GM21360 (cell line): Measurements from ENCODE around the gene GDAP2.
"Not testable (repeated sequence)": the region's sequence is repeated elsewhere in the genome, so short reads cannot be mapped to it uniquely, and the experiment has no call there.

Experiments
- ATAC-seq: cut with Tn5 transposase; IDR thresholded peaks from one replicate; pipeline ENCODE4 v1.9.1; 2021; ENCODE audit warnings: mild to moderate bottlenecking, moderate library complexity; ENCODE audit not compliant: unreplicated experiment

The GDAP2 gene, protein sequence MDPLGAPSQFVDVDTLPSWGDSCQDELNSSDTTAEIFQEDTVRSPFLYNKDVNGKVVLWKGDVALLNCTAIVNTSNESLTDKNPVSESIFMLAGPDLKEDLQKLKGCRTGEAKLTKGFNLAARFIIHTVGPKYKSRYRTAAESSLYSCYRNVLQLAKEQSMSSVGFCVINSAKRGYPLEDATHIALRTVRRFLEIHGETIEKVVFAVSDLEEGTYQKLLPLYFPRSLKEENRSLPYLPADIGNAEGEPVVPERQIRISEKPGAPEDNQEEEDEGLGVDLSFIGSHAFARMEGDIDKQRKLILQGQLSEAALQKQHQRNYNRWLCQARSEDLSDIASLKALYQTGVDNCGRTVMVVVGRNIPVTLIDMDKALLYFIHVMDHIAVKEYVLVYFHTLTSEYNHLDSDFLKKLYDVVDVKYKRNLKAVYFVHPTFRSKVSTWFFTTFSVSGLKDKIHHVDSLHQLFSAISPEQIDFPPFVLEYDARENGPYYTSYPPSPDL

DNA sequence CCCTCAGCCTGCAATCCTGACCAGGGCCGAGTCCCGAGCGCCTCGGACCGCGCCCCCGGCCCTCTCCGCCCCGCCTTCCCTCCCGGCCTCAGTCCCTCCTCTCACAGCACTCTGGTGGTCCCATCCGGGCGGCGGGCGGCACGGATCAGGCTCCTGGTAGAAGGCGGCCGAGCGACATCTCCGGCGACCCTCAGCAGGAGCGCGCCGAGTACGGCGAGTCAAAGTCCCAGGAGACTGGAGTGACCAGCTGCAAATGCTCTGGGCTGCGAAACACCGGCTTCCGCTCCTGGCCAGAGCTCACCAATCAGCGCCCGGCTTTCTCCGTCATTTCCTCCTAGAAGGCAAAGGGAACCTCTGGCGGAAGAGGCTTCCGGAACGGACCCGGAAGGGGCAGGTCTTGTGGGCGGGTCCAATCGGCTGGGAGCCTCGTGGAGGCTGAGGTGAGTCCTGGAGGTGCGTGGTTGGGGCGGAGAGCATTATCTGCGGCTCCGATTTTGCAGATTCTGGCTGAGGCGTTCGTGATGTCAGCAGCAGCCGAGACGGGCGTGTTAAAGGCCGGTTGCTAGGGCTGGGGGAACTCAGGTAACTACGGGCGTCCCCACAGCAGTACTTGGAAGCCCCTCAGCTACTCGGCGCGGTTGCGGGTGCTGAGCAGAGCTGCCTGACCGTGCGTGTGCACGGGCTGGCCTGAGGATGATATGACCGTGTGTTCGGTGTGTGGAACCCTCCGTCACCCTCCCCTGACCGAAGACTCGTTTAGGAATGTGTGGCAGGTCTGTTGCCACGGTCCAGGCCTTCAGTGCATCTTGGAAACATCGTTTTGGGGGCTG lies at the start of gene GDAP2, which contains the start of gene WDR3:
Gene GDAP2, minus strand, starts transcription at position 279 of the 830 bp plus-strand sequence. CDS start 9,264 bp downstream, outside the sequence.
Gene WDR3, plus strand, starts transcription at position 397 of the 830 bp plus-strand sequence. CDS start 3,581 bp downstream, outside the sequence.
- ATAC-seq: peak; percentile 92

DNA sequence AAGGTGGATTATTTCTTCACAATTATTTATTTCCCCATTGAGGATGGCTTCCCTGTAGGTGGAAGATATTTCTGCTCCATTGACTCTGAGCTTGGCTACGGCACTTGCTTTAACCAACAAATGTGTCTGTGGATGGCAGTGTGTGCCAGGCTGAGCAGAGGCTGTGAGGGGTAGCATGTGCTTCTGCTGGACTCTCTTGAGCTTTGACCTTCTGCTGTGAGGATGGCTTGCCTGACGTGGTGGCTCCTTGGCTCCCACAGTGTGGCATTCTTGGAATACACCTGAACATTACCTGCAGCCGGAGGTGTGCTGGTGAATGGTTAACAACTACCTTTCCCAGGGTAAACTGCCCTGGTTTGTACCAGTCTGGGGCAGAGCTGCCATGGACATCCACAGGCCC lies 47.0 kb upstream of the GDAP2 start:
- ATAC-seq: no peak

DNA sequence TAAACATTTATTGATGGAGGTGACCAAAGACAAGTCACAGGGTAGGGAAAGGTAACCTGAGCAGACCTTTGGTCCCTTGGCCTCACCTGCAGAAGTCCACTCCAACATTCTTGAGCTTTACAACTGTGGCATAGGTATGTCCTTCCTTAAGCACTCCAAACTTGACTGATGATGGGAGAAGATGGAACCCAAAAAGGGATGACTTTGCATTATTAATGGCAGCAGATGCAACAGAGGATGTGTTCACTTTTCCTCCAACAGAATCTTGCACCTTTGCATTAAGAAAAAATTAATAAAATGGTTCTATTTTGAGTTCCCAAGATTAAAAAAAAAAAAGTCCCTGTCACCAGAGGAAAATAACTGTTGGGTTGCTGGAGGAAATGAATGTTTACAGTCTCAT lies 42.4 kb upstream of the GDAP2 start:
- ATAC-seq: no peak

DNA sequence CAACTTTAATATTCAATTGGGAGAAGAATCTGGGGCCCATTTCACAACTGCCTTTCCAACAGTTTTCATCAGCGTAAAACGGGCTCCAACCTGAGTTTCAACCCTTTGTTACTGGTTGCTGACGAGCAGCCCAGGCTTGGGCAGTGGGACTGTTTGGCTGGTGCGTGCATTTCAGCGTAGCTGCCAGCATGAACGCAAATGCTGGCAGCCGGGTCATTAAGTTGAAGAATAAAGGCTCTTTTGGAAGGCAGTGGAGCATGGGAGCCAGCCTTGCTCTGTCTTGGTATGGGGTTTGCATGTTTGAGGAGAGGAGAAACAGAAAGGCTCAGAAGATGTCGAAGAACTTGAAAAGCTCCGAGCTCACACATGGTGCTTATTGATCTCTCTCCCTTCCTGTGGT lies 40.8 kb upstream of the GDAP2 start:
- no peak for ATAC-seq

DNA sequence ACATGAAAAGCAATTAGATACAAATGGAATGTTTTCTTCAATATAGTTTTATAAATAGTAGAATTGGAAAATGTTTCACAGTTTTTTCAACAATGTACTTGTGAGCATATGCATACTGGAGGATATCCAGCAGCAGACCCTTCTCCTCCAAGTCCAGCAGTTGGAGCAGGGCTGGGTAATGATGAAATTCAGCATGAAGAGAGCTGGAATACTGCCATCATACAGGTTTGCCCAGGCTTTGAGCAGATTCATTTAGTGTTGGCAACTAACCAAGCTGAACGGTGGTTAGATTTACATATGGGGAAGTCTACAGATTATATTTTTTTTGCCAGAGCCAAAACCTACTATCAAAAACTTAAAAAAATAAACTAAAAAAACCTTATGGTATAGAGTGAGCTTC lies 38.5 kb upstream of the GDAP2 start:
- ATAC-seq: no peak

DNA sequence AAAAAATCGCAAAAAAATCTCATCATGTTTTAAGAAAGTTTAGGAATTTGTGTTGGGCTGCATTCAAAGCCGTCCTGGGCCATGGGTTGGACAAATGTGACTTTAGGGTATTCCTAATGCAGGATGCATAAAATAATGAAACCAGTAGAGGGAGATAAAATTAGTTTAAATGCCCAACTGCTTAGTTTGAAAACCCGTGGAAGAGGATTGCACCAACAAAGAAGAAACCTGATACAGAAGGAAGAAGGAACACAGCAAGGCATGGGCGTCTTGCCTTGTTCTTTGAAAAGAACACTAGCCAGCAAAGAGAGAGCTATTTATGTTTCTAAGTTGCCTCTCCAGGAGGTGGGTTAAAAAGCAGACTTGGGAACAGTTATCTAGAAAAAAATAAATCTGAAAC lies 38.1 kb upstream of the GDAP2 start:
- ATAC-seq: no peak

DNA sequence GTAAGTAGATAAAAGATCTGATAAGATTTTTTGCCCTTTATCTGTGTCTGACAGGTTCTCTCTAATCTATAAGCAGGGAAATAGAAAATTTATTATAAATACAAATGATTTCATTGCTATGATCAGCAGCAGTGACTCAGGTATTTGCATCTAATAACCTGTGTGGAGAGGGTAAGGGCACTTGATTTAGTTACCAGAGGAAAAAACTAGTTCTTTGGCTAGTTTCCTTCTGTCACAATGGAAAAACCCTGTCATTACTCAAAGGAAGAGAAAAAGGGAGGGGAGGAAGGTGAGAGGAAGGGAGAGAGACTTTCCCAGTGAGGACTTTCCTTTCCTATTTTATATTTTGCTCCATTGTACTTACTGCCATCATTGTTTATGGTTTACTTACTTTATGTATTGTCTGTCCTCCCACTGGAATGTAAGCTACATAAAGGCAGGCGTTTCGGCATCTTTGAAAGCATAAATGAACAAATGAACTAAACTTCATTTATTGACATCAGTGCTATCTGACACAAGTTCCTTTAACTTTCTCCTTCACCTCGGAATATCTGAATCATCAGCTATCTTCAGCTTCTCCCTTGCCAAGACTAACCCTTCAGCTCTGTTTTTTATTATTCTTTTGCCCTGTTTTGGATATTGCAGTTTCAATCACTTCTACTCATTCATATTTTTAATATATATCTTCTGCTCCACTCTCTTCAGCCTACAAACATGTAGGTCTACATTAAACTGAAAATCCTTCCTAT lies 35.0 kb upstream of the GDAP2 start:
- ATAC-seq: no peak

DNA sequence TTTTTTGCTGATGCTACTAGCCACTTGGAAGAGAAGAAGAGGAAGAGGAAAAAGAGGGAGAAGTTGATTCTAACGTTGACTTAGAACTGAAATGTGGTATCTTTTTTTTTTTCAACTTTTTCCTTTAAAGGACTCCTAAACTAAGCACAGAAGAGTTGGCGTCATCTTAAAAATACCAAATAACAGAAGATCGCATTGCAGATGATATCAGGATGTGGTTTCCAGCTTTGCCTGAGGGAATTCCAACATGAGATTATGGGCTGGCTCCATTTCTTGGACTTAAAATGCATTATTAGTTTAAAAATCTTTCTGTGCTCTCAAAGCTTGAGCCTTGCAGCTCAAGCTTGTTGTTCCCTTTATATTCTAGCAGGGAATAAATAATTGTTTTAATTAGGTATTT lies 29.9 kb upstream of the GDAP2 start:
- no peak for ATAC-seq

DNA sequence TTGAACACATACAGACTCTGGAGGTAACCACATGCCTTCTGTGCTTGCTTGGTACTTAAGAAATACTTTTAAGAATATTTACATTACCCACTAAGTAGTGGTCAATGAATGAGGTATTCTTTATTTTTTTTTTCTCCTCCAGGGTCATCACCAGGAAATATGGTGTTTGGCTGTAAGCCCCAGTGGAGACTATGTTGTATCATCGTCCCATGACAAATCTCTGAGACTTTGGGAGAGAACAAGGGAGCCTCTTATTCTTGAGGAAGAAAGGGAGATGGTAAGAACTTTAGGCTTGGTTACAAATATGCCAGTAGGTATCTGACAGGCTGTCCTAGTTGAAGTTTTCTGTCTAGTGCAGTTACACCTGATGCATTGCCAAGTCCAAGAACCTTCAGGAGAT lies 23.0 kb upstream of the GDAP2 start:
- no peak for ATAC-seq

DNA sequence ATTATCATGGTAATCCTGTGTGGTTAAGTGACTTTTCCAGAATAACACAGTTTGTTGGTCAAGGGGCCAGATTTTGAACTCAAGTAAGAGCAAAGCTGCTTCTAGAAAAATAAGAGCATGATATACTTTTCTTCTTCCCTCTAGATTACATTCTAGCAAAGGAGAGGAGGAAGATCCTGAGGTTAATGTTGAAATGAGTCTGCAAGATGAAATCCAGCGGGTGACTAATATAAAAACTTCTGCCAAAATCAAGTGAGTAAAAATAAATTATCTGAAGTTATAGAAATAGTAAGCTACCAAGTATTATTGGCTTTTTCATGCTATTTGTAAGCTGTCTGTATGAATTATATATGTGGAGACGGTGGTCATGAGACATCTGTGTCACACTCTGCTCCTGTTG lies 12.9 kb upstream of the GDAP2 start:
- no peak for ATAC-seq

DNA sequence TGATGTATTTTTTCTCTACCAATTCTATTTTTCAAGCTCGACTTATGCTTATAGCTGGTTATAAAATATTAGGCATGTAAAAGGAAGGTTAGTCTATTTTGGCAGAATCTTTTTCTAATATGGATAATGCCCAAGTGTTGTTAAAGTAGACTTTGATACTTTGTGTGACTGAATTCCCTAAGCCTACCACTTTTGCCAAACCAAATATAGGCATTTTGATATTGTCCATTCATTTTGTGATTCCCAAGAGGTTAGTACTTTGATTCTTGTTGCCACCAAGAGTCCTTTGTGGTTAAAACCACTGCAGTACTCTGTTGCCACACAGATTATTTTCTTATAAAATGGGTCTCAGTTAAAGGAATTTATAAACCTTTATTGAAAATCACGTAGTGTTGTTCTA lies 4.3 kb upstream of the GDAP2 start:
- no peak for ATAC-seq

DNA sequence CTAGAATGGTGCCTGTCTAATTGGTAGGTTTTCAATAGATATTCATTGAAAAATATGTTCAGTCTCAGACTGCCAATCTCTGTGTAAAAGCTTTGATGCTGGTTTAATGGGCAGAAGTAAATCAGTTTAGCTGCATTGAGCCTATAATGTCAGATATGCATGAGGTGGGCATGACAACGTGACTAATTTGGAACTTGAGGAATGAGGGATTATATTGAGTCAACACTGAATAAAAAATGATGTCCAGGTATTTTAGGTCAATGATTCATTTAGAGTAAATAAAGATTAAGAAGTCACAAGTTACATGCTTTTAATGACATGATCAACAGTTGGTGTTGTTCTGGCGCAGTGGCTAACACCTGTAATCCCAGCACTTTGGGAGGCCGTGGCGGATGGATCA lies 3.2 kb upstream of the GDAP2 start:
- ATAC-seq: no peak

DNA sequence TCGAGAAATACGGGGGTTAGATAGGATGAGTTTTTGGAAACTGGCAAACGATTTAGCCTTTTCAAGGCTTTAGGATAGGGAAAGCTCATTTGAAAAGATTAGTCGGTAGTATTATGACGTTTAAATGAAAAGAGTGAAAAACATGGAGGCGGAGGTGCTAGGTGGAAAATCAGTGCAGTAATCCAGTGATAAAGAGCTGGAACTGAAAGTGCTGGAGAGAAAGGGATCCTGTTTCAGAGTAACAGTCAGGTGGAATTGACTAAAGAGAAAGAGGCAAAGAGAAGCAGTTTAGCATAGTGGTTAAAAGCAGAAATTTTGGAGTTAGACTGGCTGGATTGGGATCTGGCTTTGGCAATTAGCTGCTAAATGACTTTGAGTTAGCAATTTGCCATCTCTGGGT lies 1.1 kb upstream of the GDAP2 start:
- ATAC-seq: no peak

DNA sequence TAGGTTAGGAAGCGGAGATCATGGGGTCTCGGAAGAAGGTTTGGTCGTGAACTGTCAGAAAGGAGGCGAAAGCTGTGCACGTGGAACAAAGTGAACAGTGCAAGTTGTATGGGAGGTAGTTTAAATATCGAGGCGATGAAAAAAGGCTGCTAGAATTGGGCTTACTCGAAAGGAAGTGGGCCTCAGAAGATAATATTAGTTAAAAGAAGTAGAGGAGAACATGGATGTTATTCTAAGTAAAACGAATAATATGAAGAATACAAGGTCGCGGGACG lies 689 bp upstream of the GDAP2 start:
- ATAC-seq: peak; percentile 0

DNA sequence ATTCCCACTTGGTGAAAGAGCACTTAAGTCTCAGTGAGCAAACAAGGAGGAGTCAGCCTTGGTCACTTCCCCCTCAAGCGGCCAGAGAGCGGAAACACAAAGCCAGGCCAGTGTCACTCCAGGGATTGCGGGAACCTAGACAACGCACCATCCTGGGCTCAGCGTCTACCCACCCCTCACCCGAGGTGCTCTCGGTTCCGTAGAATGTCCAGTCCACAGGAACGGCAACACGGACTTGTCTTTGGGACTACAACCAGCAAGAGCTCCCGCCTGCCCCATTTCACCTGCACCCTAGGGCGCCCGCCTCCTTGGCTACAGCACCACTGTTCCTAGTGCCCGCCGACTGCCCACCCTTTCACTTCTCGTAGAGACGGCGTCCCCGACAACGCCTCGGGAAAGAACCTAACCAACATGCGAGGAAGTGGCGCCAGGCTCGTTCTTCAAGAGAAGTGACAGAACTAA lies 509 bp downstream of the GDAP2 start:
- peak; percentile 34 for ATAC-seq

DNA sequence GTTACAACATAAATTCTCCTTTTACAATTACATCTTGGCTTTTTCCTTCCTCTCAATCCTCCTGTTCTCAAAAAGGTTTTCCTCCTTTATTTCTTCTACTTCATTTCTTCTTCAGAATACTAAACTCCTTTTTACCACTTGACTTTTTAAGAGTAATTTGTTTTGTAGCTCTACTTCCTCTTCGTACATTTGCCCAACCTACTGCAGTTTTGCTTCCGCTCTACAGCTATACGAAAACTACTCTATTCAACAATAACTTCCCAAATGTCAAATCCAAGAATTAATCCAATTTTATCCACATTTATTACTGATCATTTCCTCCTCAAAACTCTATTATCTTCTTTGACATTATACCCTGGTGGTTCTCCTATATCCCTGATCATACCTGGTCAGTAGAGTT lies 3.4 kb downstream of the GDAP2 start:
- no peak for ATAC-seq

DNA sequence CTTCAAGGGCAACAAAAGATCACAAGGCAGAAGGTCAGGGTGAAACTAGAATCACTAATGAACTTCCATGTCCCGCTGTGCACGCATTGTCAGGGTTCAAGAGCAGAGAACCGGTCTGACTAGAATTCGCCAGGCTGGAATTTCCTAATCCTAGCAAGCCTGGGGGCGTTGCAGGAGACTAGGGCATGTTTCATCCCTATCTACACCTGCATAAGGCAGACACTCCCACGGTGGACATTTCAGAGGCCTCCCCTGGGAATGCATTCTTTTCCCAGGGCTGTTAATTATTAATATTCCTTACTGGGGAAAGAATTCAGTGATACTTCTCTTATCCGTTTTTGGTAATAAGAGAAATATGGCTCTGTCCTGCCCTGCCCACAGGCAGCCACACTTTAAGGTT lies 6.7 kb downstream of the GDAP2 start:
- not testable (repeated sequence) for ATAC-seq

DNA sequence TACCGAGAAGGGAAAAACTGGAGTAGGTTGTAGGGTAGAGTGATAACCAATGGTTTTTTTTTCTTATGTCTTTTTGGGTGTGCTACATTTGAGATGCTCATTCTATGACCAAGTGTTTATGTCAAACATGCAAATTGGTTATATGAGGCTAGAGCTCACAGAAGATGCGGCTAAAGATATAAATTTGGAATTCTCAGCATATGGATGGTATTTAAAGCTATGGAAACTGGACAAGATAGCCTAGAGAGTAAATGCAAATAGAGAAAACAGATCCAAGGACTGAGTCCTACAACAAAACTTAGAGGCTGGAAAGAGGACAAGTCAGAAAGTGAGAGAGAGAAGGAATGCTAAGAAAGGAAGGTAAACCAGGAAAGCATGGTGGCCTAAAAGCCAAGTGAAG lies 7.4 kb downstream of the GDAP2 start:
- no peak for ATAC-seq

DNA sequence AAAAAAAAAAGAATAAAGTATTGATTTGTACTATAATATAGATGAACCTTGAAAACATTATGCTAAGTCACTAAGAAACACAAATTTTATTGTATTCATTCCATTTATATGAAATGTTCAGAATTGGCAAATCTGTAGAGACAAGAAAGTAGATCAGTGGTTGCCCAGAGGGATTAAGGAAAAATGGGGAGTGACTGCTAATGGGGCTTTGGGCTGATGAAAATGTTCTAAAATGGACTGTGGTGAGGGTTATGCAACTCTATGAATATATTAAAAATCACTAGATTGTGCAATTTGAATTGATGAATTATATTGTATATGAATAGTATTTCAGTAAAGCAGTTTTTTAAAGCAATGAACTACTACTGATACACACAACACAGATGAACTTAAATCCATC lies 10.0 kb downstream of the GDAP2 start:
- no peak for ATAC-seq

DNA sequence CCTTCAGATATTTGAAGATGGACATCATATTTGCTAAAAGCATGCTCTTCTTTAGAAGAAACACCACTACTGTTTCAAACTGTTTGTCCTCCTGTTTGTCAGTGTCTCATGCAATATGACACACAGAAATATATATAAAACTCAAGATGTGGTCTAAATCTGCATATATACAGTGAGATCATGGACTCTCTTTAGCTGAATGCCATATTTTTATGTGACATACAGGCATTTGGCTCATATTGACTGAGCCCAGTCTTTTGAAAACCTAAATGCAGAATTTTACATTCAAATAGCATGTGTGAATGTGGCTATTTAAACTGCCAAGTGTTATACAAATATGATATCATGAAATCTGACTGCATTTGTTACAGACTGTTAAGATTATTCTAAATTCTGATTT lies 18.4 kb downstream of the GDAP2 start:
- no peak for ATAC-seq

DNA sequence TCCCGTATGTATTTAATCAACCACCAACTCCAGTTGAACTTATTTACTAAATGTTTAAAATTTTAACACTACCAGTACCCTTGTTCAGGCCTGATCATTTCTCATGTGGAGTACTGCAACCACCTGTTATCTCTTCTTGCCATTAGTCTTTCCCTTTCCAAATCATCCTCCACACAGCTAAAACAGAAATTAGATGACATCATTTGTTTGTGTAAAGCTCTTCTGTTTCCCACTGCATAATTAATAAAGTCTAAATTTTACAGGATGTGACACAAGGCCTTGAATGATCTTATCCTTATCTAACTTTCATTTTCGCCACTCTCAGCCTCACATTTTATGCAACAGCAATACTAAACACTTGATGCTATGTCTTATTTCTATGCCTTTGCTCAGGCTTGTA lies 24.4 kb downstream of the GDAP2 start:
- ATAC-seq: no peak
